Activated CD8-positive, alpha-beta memory T cell treated with anti-CD3 and anti-CD28 coated beads, Interleukin-2, amount 50 U/mL, for 1 hour (primary cell): ENCODE measurements around the gene RABL3.
"Not testable (repeated sequence)": the region's sequence is repeated elsewhere in the genome, so short reads cannot be mapped to it uniquely, and the experiment has no call there.

Source experiments
- DNase-seq: peaks from one replicate; pipeline ENCODE4 v3.0.0-alpha.2; 2020; ENCODE audit errors: extremely low read depth

The RABL3 gene

GRCh38 chr3:120683213-120683612, 59.1 kb downstream of the RABL3 start:
- no peak for DNase-seq

GRCh38 chr3:120682095-120682681, 60.1 kb downstream of the RABL3 start, which contains the start of gene HGD:
Gene HGD, minus strand, starts transcription at chr3:120682239. Its CDS starts 128 bp downstream, at chr3:120682111.
- DNase-seq, result no peak

DNA sequence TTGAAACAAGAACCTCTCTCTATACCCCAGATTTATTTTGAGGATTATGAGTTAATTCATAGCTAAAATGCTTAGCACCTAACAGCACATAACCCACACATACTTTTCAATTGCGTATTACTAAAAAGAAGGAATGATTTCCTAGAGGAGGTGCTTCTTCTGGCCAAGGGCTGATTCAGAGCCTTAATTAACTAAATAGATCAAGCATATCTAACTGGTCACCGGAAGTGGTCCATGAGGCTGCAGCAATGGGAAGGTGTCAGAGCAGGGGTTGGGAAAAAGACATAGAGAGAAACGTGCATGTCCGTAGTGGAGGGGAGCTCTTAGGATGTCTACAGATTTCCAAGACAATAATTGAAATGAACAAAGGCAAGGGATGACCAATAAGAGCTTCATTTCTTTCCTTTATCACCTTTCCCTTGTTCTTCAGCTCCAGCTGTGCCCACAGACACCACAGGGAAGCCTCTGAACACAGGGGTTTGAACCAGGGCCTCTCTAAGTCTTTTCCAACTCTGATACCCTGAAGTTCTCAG, 60.7 kb downstream of the RABL3 start:
- no peak for DNase-seq

- DNase-seq, result no peak
Observed at GRCh38 chr3:120681018-120681417, 61.3 kb downstream of the RABL3 start.

GRCh38 chr3:120680193-120680894, 62.0 kb downstream of the RABL3 start:
- no peak for DNase-seq

DNA sequence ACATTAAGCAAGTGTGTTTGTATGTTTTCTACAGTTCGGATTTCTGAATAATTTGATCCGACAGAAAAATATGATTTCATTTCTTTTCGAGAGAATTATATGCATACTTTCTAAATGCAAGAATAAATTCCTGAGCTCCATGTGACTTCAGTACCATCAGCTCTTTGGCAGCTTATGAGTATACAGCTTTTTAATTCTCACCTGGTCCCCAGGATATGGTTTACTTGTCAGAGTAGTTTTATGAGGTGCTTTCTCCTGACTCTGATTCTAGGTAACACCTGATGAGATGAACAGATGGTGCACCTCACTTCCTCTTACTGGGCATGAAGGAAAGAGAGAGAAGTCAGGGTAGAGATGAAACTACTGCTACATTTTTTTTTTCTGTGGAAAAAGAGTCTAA, 63.3 kb downstream of the RABL3 start:
- no peak for DNase-seq

GRCh38 chr3:120678331-120678947, 63.9 kb downstream of the RABL3 start:
- DNase-seq, result no peak

GRCh38 chr3:120677193-120677592, 65.1 kb downstream of the RABL3 start:
- DNase-seq, result not testable (repeated sequence)

DNA sequence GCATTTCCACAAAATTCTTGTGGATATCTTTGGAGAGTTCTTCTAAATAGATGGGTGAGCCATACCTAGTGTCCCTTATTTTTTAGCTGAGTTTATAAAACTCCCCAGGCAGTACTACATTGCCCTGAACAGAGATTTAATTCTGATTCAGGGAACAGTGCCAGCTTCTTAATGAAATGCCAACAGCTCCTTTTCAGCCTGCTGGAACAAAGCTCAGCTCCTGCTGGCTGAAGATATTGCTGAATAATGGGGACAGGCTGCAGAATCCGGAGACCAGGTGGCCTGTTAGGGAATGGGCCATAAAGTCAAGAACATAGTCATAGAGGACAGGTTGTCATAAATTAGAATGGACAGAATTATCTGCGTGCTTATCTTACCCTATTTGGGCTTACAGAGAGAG, 69.2 kb downstream of the RABL3 start:
- DNase-seq, result no peak

DNA sequence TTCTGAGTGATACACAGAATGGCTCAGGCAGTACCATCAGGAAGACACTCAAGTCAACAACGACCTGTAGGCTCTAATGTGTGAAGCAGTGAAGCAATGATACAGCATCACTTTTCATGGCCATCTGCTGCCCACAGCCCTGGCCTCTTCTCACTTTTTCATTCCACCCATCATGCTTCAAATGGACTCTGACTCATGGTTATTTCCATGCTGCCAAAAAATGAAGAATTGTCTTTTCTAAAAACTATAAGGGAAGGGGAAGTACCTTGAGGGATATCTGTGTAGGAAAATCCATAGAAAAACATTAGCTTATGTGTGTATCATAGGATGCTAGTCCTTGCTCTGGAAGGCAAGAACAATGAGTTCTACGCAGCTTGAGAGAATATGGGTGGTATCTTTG, 71.7 kb downstream of the RABL3 start:
- no peak for DNase-seq

DNA sequence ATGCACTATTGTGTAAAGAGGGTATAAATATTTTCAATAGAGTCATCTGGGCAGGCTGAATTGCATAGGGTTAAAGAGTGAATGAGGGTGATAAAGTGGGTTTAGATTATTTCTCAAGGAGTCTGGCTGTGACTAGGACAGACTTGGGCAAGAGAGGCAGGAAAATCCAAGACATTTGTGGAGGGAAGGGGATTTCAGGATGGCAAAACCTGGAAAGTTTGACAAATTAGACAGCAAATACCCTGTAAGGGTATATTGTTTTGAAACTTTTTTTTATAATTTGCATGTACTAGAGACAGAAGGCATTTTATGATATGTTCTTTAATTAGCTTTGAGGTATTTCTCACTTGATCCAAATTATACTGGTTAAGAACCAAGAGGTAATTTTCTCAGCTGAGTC, 77.4 kb downstream of the RABL3 start:
- DNase-seq, result no peak

GRCh38 chr3:120661945-120662344, 80.4 kb downstream of the RABL3 start:
- DNase-seq, result no peak

DNA sequence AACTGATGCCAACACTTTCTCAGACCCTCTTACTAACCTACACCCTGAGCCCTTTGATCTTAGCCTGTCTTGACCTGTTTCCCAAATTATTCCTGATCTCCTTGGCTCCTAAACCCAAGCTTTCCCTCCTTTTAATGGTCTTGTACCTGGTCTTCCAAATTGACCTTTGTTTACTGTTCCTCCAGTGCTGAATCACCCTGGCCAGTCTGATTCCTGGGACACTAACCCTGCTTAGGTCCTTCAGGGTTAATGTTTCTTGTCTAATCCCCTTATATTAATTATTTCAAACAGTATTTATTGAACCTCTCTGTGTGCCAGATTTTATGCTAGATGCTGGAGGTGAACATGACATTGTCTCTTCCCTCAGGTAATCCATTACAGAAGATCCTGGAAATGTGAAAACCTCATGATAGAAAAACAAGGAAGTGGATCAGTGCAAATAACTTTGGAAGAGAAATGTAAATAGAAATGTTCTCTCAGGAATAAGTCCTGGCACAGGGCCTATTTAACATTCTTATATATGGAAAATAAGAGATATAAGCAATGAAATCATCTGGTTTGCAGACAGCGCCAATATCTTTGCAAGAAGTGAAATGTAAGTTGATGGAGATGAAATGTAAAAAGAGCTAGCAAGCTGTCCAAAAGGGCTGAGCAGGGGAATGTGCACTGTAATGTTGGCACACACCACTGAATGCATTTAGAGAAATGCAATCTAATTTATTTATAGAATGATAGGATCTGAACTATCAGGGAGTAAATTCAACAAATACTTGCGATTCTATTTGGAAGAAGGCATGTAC, 81.0 kb downstream of the RABL3 start:
- no peak for DNase-seq

- no peak for DNase-seq
Observed at GRCh38 chr3:120659834-120660233, 82.5 kb downstream of the RABL3 start.

- no peak for DNase-seq
Observed at GRCh38 chr3:120659285-120659684, 83.0 kb downstream of the RABL3 start.

- DNase-seq, result no peak
Observed at GRCh38 chr3:120652896-120653545, 89.3 kb downstream of the RABL3 start.

DNA sequence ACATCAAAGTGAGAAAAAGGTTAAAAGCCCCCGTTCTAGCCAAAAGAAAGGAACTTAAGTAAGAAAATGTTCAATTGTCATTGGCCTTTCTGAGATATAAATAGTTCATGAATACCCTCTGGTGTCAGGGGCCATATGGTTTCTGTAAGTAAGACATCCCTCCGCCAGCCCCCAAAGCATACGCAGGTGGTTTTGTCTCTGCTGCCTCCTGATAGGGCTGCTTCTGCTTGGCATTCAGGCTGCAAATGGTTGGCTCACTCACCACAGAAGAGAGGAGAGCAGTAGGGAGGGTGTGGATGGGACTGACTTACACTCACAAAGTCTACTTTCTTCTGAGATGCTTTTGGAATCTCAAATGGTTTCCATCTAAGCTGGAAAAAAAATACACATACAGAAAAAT, 90.0 kb downstream of the RABL3 start:
- no peak for DNase-seq

- no peak for DNase-seq
Observed at GRCh38 chr3:120650311-120650710, 92.0 kb downstream of the RABL3 start.

- no peak for DNase-seq
Observed at GRCh38 chr3:120649830-120650233, 92.5 kb downstream of the RABL3 start.

GRCh38 chr3:120648290-120648689, 94.0 kb downstream of the RABL3 start:
- DNase-seq, result no peak

GRCh38 chr3:120646771-120647432, 95.4 kb downstream of the RABL3 start:
- no peak for DNase-seq
